HCT116 (cell line): ENCODE results near the gene COL20A1. TPM values are rescaled to one million over a fixed set of nuclear protein-coding genes. Genes with fewer than 3 reads are reported as not detected.

ENCODE experiments used
- ATAC-seq: fragments of 200-7000 bp; cut with Tn5 transposase; 2 replicates; pipeline ENCODE4 v1.9.1; 2020; ENCODE audit warnings: mild to moderate bottlenecking, moderate library complexity
- BruUV-seq: library from RNA; stranded (reverse); fragments of 400-500 nt; replicated peaks from 2 replicates; lab custom pipeline; 2021; lab: Mats Ljungman, UMichigan
- CTCF ChIA-PET: fragments of 300-600 bp; sonication (Branson Sonifier 250); formaldehyde crosslinking; loops from one replicate; lab custom pipeline; 2021; ENCODE audit warnings: antibody characterized with exemption; lab: Charles Lee
- POLR2A ChIA-PET: fragments of 300-600, 350-600 bp; sonication (Branson Sonifier 250); formaldehyde crosslinking; loops from one replicate; lab custom pipeline; 2021; ENCODE audit warnings: antibody characterized with exemption; lab: Charles Lee
- RAD21 ChIA-PET, 2 experiments: fragments of 300-600 bp; sonication (Branson Sonifier 250); formaldehyde crosslinking; loops; one replicate each; lab custom pipeline; 2023; ENCODE audit warnings: low total read pairs in 2 of 2; ENCODE audit not compliant: uncharacterized antibody in 2 of 2, unreplicated experiment in 2 of 2, low non-redundant PET in 1 of 2; lab: Charles Lee
- DNase-seq: peaks from one replicate; pipeline ENCODE4 v3.0.0-alpha.2; 2010; ENCODE audit warnings: low read depth, low spot score
- H2AFZ ChIP-seq: fragments of 200-600 bp; shearing (Covaris generic), sonication (generic); 2 replicates; pipeline ENCODE4 v1.6.1; 2017; ENCODE audit warnings: low read depth, mixed run types, mixed read lengths, antibody characterized with exemption, low read length; ENCODE audit not compliant: poor library complexity, severe bottlenecking
- H3K27ac ChIP-seq: 2 replicates; pipeline ENCODE4 v1.5.1; 2012; ENCODE audit warnings: low read depth, low read length
- H3K27me3 ChIP-seq: fragments of 200-600 bp; sonication (generic); 2 replicates; pipeline ENCODE4 v1.6.1; 2016; ENCODE audit warnings: mixed run types, low read length, mixed read lengths; ENCODE audit not compliant: insufficient read depth
- H3K36me3 ChIP-seq, 2 experiments: fragments of 200-500 bp in 1 of 2; fragments of 200-600 bp in 1 of 2; sonication (Bioruptor generic) in 1 of 2; sonication (generic) in 1 of 2; 2 replicates each; pipeline versions ENCODE4 v1.5.1 to v1.6.1; 2014 to 2016; ENCODE audit warnings: low read length in 2 of 2, inconsistent platforms in 1 of 2, mixed read lengths in 1 of 2, mixed run types in 1 of 2; ENCODE audit not compliant: insufficient read depth in 2 of 2, control insufficient read depth in 1 of 2
- H3K4me1 ChIP-seq, 2 experiments: fragments of 200-600 bp in 1 of 2; sonication (generic) in 1 of 2; 2 replicates each; pipeline versions ENCODE4 v1.5.1 to v1.6.1; 2012 to 2017; ENCODE audit warnings: low read length in 2 of 2, inconsistent platforms in 1 of 2, mild to moderate bottlenecking in 1 of 2, mixed read lengths in 1 of 2, mixed run types in 1 of 2, moderate library complexity in 1 of 2; ENCODE audit not compliant: insufficient read depth in 2 of 2, control insufficient read depth in 1 of 2
- H3K4me2 ChIP-seq: fragments of 200-600 bp; sonication (generic); 2 replicates; pipeline ENCODE4 v1.6.1; 2017; ENCODE audit warnings: mixed run types, low read length, mixed read lengths
- H3K4me3 ChIP-seq, 2 experiments: fragments of 200-600 bp in 1 of 2; sonication (generic) in 1 of 2; replicated peaks in 1 of 2; 2 replicates each; pipeline ENCODE4 v1.5.1; 2011 to 2016; ENCODE audit warnings: low read length in 2 of 2, control low read depth in 1 of 2, low read depth in 1 of 2, mild to moderate bottlenecking in 1 of 2, mixed read lengths in 1 of 2, mixed run types in 1 of 2
- H3K79me2 ChIP-seq: fragments of 200-600 bp; sonication (generic); 2 replicates; pipeline ENCODE4 v1.6.1; 2017; ENCODE audit warnings: mild to moderate bottlenecking, mixed run types, low read length, moderate library complexity, mixed read lengths; ENCODE audit not compliant: insufficient read depth
- H3K9ac ChIP-seq: fragments of 200-600 bp; sonication (generic); 2 replicates; pipeline ENCODE4 v1.6.1; 2016; ENCODE audit warnings: low read length, mixed read lengths
- H3K9me2 ChIP-seq: fragments of 200-600 bp; sonication (generic), shearing (Covaris generic); 2 replicates; pipeline ENCODE4 v1.6.1; 2017; ENCODE audit warnings: mixed run types, mild to moderate bottlenecking, moderate library complexity; ENCODE audit not compliant: insufficient read depth
- H3K9me3 ChIP-seq, 2 experiments: fragments of 200-500 bp in 1 of 2; fragments of 200-600 bp in 1 of 2; sonication (Bioruptor generic) in 1 of 2; sonication (generic) in 1 of 2; 2 replicates each; pipeline ENCODE4 v1.6.1; 2014 to 2017; ENCODE audit warnings: low read length in 2 of 2, mixed read lengths in 2 of 2, inconsistent platforms in 1 of 2, low read depth in 1 of 2, mild to moderate bottlenecking in 1 of 2, mixed run types in 1 of 2, moderate library complexity in 1 of 2; ENCODE audit not compliant: control insufficient read depth in 1 of 2, insufficient read depth in 1 of 2
- H4K20me1 ChIP-seq: fragments of 200-600 bp; sonication (generic), shearing (Covaris generic); 2 replicates; pipeline ENCODE4 v1.6.1; 2017; ENCODE audit warnings: mixed run types, mild to moderate bottlenecking, moderate library complexity; ENCODE audit not compliant: insufficient read depth
- ATF3 ChIP-seq: IDR thresholded peaks from 2 replicates; pipeline ENCODE4 v1.6.1; 2012
- CBX3 ChIP-seq: IDR thresholded peaks from 2 replicates; pipeline ENCODE4 v1.6.1; 2012; ENCODE audit warnings: low read depth
- CEBPB ChIP-seq: IDR thresholded peaks from 2 replicates; pipeline ENCODE4 v1.6.1; 2012; ENCODE audit warnings: low read depth
- ELF1 ChIP-seq: IDR thresholded peaks from 2 replicates; pipeline ENCODE4 v1.6.1; 2012; ENCODE audit warnings: low read depth, borderline replicate concordance
- EZH2 ChIP-seq: fragments of 200-600 bp; sonication (generic); IDR thresholded peaks from 2 replicates; pipeline ENCODE4 v1.6.1; 2017; ENCODE audit warnings: antibody characterized with exemption, mixed run types
- FOSL1 ChIP-seq: IDR thresholded peaks from 2 replicates; pipeline ENCODE4 v1.6.1; 2012; ENCODE audit warnings: low read depth
- JUND ChIP-seq: IDR thresholded peaks from 2 replicates; pipeline ENCODE4 v1.6.1; 2012
- MAX ChIP-seq: IDR thresholded peaks from 2 replicates; pipeline ENCODE4 v1.6.1; 2012
- POLR2A ChIP-seq: IDR thresholded peaks from 2 replicates; pipeline ENCODE4 v1.7.0; 2011; ENCODE audit warnings: borderline replicate concordance; ENCODE audit not compliant: insufficient read depth, insufficient read length; ENCODE audit errors: extremely low read depth
- SP1 ChIP-seq: IDR thresholded peaks from 2 replicates; pipeline ENCODE4 v1.6.1; 2012; ENCODE audit warnings: low read depth
- SRF ChIP-seq: IDR thresholded peaks from 2 replicates; pipeline ENCODE4 v1.6.1; 2012; ENCODE audit warnings: low read depth
- ZFX ChIP-seq: fragments of 450-650 bp; IDR thresholded peaks from 2 replicates; pipeline ENCODE4 v1.6.1; 2017
- intact Hi-C: fragments of 100-400 bp; cut with micrococcal nuclease; formaldehyde crosslinking; loops from 2 replicates; pipeline ENCODE4 v1.10.0; 2022
- total RNA-seq: library from RNA; stranded (reverse); gene quantifications from one replicate; pipeline ENCODE4 v1.2.1, GENCODE V29; 2021; ENCODE audit not compliant: unreplicated experiment
- TF ChIP-seq, protein P1 (sequence below): IDR thresholded peaks from 2 replicates; pipeline ENCODE4 v1.6.1; 2011; ENCODE audit warnings: mild to moderate bottlenecking, low read length, moderate library complexity; ENCODE audit not compliant: insufficient replicate concordance; ENCODE audit errors: extremely low read depth

The COL20A1 gene
- total RNA-seq, 1 experiment from 2014 or later = 0.34 TPM

DNA sequence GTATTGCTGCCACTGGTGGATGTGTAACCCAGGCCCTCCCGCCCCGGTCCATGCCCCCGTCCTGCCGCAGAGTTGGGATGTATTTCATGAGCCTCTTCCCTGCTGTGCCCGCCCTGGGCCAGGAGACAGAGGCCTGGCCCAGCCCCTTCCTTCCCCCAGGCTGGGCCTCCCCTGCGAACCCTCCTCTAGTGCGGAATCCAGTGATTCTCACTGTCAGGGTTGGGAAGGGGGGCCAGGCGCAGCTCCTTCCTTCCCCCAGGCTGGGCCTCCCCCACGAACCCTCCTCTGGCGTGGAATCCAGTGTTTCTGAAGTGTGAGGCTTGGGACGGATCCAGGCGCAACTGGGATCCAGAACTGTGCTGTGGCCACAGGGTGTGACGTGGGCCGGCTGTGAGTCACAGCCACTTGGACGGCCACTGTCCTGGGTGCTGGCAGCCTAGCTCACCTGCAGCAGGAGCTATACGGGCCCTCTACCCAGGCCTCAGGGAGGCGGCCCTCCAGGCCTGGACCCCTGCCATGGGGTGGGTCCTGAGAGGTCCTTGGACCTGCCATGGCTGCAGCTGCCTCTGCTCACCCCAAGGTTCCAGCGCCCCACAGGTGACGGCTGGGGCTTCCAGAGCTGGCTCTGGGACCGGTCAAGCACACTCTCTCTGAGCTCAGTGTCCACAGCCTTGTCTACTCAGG, 28.3 kb downstream of the COL20A1 start:
- Histone ChIP-seq H3K4me2 (no peak overlapping the region), H3K9me2 (no peaks in the 10 kb centered on the region), H3K27ac (no peak overlapping the region), H3K4me1 (peaks cover 0 to 2% of the 10 kb centered on the region in 2 experiments; a peak in 2 of 4 replicates), H3K36me3 (no peaks in the 10 kb centered on the region), H3K9ac (no peak overlapping the region), H3K79me2 (no peaks in the 10 kb centered on the region), H3K9me3 (no peaks in the 10 kb centered on the region), H3K27me3 (no peaks in the 10 kb centered on the region), H3K4me3 (no peak overlapping the region), H4K20me1 (no peaks in the 10 kb centered on the region), H2AFZ (no peak overlapping the region)
- ChIA-PET CTCF (no interaction called here), RAD21 (no interaction called here), POLR2A (no interaction called here)
- intact Hi-C loops = no loop called here
- no TSS peak for BruUV-seq
- DNase-seq (no peak), ATAC-seq (no peak)
- no peak for TF ChIP-seq ZFX
- TF ChIP-seq CEBPB = no peak
- no peak for TF ChIP-seq CBX3
- no peak for TF ChIP-seq EZH2
- no peak for TF ChIP-seq FOSL1
- TF ChIP-seq SRF = no peak
- no peak for TF ChIP-seq MAX
- TF ChIP-seq, protein P1, sequence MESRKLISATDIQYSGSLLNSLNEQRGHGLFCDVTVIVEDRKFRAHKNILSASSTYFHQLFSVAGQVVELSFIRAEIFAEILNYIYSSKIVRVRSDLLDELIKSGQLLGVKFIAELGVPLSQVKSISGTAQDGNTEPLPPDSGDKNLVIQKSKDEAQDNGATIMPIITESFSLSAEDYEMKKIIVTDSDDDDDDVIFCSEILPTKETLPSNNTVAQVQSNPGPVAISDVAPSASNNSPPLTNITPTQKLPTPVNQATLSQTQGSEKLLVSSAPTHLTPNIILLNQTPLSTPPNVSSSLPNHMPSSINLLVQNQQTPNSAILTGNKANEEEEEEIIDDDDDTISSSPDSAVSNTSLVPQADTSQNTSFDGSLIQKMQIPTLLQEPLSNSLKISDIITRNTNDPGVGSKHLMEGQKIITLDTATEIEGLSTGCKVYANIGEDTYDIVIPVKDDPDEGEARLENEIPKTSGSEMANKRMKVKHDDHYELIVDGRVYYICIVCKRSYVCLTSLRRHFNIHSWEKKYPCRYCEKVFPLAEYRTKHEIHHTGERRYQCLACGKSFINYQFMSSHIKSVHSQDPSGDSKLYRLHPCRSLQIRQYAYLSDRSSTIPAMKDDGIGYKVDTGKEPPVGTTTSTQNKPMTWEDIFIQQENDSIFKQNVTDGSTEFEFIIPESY = no peak
- no peak for TF ChIP-seq SP1
- no peak for TF ChIP-seq ATF3
- TF ChIP-seq POLR2A = no peak
- TF ChIP-seq JUND = no peak
- TF ChIP-seq ELF1 = no peak
